NCI-H526 (cell line): ENCODE measurements around the gene CPN1.
A peak's percentile ranks its signal among the peaks of the same experiment; 100 is the strongest.
"Not testable (repeated sequence)": the region's sequence is repeated elsewhere in the genome, so short reads cannot be mapped to it uniquely, and the experiment has no call there.

Source experiments
- DNase-seq, 2 experiments: peaks; one replicate each; lab custom pipeline; 2025; lab: John Stamatoyannopoulos, UW

The CPN1 gene

GRCh38 chr10:100021322-100021721, 60.3 kb downstream of the CPN1 start:
- peak; percentile 27 to 33 for DNase-seq

DNA sequence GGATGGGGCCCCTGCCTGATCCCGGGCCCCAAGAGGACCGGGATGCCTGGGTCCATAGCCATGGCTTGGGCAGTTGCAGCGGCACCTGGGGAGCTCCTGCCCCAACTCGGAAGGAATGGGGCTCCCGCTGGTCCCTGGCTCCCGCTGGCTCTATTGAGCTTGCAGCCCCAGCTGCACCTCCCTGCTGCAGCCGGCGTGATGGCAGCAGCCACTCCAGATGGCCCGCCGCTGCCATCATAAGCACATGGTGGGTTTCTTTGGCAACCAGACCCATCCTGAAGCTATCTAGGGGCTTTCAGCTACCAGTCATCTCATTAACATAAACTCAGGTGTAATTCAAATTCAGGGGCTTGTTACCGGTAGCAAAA, 60.8 kb downstream of the CPN1 start:
- peak in 1 of 2 experiments; percentile 24 for DNase-seq

DNA sequence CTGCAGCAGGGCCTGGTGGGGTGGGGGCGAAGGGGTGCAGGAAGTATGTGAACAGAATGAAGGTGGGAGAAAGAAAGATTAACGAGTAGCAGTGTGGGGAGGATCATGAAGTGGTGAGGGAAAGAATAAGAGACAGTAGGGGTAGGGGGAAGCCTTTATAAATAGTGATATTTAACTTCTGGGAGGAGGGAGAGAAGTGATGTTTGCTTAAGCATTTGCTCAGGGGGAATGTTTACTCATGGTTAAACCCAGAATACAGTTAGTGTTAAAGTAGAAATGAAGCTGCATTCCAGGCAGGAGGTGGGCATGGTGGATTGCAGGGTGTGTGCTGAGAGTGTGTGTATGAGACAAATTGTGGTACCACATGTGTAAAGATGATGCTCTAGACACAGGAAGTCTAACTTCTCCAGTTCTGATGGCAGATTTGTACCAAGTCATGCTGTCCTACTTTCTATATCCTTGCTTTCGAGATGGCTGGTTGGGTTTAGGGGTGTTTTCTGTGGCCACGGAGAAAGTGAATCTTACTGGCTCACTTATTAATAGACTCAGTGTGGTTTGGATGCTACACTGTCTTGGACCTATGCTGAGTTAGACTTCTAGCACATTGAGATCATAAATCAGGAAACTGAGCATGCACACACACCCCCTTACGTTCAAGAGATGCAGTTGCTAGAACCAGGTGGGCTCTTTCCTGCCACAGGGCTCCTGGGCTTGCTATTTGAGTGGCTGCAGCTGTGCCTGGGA, 61.4 kb downstream of the CPN1 start:
- peak; percentile 34 to 68 for DNase-seq

GRCh38 chr10:100019787-100020141, 61.9 kb downstream of the CPN1 start:
- peak; percentile 48 to 68 for DNase-seq

DNA sequence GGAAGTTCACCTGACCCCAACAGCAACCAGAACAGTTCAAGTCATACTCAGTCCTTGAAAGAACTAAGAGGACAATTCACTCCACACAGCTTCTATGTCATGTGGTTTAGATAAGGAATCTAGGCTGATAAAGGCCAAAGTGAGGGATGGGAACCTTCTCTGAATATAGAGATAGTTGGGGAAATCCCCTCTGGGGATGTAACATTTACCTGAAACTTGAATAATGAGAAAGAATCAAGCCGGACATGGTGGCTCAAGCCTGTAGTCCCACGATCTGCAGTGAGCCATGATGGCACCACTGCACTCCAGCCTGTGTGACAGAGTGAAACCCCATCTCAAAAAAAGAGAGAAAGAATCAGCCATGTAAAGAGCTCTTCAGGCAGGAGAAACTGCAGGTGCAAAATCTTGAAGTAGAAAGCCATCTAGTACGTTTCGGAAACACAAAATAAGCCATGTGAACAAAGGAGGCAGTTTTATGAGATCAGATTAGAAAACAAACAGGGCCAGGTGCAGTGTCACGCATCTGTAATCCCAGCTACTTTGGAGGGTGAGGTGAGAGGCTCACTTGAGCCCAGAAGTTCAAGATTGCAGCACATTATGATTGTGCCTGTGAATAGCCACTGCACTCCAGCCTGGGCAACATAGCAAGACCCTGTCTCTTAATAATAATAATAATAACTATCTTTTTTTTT, 67.5 kb downstream of the CPN1 start:
- peak in 1 of 2 experiments; percentile 11 for DNase-seq

GRCh38 chr10:100013621-100014020, 68.0 kb downstream of the CPN1 start:
- no peak for DNase-seq

GRCh38 chr10:100011906-100012305, 69.8 kb downstream of the CPN1 start:
- not testable (repeated sequence) for DNase-seq

GRCh38 chr10:100009793-100010676, 71.6 kb downstream of the CPN1 start, which contains the start of gene DNMBP:
DNMBP (minus strand) TSS chr10:100009947; CDS start chr10:99972124, 37,823 bp downstream.
- DNase-seq, result peak in 1 of 2 experiments; percentile 81

DNA sequence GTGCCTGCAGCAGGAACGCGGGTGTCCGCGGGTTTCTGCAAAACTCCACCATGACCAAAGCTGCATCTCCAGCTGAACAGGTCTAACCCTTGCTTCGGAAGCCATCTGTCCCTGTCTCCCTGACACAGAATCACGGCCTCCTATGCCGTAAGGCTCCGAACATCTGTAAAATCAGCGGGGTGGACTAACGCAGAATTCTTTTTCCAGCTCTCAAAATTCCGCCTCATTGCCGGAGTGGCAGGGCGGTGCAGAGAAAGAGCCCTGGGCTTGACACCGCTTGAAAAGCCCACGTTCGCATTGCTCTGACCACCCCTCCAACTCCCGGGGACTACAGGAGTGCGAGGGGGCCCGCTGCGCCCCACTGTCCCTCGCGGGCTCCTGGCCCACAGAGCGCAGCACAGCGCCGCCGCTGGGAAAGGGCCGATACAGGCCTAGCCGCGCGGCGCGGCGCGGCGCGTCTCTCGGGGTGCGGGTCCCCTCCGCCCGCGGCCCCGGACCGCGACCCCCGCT, 72.3 kb downstream of the CPN1 start:
- peak in 1 of 2 experiments; percentile 71 for DNase-seq

- peak in 1 of 2 experiments; percentile 10 for DNase-seq
These were observed 72.9 kb downstream of the CPN1 start for GRCh38 chr10:100008708-100009282.

- DNase-seq, result no peak
These were observed 73.5 kb downstream of the CPN1 start for GRCh38 chr10:100008142-100008522.

DNA sequence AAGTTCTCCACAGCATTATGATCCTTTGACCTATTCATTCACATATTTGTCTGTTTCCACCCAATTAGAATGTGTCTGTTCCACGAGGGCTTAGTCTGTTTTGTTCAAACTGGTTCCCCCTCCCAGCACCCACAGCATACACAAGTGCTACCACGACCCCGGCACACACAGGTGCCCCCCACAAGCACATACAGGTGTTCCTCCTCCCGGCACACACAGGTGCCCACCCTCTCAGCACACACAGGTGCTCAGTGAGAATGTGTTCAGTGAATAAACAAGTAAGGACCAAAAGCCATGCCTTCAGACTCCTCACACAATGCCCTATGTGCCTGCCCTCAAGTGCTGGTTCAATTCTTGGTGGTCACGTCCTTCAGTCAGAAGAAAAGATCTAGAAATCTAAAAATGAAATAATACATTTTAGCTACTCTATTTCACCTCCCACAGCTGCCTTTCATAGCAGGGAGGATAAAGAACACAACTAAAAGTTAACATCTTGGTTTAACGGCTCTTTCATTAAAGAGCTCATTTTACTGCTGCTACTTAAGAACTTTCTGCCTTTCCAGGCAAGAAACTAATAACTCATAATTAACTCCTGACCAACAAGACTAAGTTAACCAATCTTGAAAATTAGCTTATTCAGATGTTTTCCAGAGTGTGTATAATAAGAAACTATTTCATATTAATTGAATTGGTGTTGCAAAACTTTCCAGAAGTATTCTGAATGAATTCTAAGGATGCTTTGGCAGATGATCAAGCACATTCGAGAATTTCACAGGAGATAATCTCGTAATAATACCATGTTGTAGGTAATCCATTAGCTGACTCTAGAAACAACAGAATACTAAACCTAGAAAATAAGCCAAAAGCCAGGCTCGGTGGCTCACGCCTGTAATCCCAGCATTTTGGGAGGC, 74.2 kb downstream of the CPN1 start:
- DNase-seq, result no peak

- no peak for DNase-seq
These were observed 75.3 kb downstream of the CPN1 start for GRCh38 chr10:100006243-100006886.

DNA sequence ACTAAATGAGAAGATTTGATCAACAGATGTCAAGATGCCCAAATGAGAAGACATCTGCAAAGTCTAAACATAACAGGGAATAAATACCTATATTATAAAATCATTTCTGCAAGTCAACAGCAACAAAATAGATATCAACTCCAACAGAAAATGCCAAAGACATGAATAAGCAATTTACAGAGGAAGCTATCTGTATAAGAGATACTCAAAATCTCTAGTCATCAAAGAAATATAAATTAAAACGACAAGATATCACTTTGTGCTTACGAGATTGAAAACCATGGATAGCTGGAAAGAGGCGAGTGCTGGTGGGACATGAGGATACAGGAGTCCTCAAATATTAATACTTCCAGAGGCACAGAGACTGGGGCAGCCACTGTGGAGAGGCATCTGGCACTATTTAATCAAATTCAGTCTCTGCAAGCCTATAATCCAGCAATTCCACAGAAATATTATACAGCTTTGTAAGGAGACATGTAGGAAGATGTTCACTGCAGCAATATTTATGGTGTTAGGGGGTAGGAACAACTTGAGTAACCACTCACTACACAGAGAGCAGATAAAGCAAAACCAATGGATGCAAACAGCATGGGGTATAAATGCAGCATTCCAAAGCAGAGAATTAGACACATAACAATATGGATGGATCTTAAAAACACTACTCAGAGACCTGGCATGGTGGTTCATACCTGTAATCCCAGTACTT, 76.7 kb downstream of the CPN1 start:
- DNase-seq, result no peak

DNA sequence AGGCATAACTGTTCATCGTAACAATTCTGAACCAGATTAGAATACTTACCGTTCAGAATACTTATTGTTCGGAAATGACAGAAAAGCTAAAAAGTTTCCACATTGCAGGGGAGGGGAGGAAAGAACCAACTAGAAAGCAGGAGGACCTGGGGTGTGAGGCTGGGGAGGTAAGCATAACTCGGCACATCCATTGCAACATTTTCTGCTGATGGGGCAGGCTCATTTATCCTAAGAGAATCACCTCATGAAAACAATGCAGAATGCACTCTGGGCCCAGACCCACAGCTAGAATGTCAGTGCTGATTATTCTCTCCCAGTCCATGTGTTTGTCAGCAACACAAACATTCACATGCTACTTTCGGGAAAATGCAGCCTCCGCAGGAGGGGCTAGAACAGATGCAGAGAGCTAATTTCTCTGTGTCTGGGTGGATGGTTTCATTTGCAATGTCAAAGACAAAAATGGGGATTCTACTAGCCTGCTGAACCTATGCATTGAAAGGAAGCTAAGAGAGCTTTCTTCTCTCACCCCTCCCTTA, 81.5 kb downstream of the CPN1 start:
- DNase-seq, result no peak

DNA sequence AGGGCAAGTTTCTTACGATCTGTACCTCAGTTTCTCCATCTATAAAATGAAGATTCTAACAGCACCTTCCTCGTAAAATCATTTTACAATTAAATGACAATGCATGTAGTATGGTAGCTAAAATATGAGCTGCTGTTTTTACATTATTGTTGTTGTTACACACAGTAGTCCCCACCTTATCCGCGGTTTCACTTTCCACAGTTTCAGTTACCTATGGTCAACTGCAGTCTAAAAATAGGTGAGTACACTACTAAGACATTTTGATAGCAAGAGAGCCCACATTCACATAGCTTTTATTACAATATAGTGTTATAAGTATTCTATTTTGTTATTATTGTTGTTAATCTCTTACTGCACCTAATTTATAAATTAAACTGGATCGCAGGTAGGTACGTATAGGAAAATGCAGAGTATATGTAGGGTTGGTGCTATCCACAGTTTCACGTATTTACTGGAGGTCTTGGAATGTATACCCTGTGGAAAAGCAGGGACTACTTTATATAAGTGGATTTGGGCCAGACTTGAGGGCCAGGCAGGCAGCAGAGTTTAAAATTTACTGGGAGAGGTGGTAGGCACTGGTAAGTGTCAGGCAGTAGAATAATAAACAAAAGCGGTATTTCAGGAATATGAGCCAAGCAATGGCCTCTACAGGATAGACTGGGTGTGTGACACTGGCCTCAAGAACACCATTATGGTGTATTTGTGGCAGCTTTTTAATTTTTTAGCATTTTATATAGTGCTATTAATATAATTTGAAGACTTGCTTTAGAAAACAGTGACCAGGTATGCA, 82.2 kb downstream of the CPN1 start:
- no peak for DNase-seq

DNA sequence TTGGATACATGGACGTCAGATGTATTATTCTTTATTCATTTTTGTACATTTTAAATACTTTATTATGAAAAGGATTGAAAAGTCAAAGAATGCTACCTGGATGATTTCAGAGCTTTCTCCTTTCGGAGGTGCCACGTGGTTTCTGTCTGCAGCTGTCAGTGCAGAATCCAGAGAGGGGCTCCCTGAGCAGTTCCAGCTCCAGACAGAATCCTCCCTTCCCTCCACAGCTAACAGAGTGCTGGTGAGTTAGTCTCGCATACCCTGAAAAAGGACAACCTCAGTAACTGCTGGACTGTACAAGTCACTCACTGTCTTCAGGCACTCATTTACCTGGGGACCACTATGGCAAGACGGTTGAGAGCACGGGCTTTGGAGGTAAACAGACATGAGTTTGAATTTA, 82.8 kb downstream of the CPN1 start:
- no peak for DNase-seq
